Loucy (cell line): ENCODE results near the gene MAD1L1.
"Not testable (repeated sequence)": the region's sequence is repeated elsewhere in the genome, so short reads cannot be mapped to it uniquely, and the experiment has no call there.

Experiments used
- H2AFZ ChIP-seq: fragments of 200-600 bp; sonication (generic); 2 replicates; pipeline ENCODE4 v1.6.0; 2016; ENCODE audit warnings: antibody characterized with exemption, mild to moderate bottlenecking, low read length, moderate library complexity
- H3F3A ChIP-seq: fragments of 200-600 bp; 2 replicates; pipeline ENCODE4 v1.6.0; 2016; ENCODE audit warnings: antibody characterized with exemption, low read depth, mild to moderate bottlenecking
- H3K27me3 ChIP-seq: fragments of 200-600 bp; sonication (generic); 2 replicates; pipeline ENCODE4 v1.6.1; 2014; ENCODE audit warnings: low read length, mild to moderate bottlenecking; ENCODE audit not compliant: insufficient read depth, poor library complexity, severe bottlenecking
- H3K36me3 ChIP-seq: fragments of 200-600 bp; sonication (generic); 2 replicates; pipeline ENCODE4 v1.6.1; 2016; ENCODE audit warnings: low read length; ENCODE audit not compliant: insufficient read depth
- H3K4me1 ChIP-seq: fragments of 200-600 bp; sonication (generic); 2 replicates; pipeline ENCODE4 v1.5.1; 2014; ENCODE audit warnings: low read length, mild to moderate bottlenecking; ENCODE audit not compliant: insufficient read depth, poor library complexity, severe bottlenecking
- H3K4me2 ChIP-seq: fragments of 200-600 bp; sonication (generic); 2 replicates; pipeline ENCODE4 v1.6.0; 2014; ENCODE audit warnings: antibody characterized with exemption, low read length, low read depth, mild to moderate bottlenecking; ENCODE audit not compliant: poor library complexity, severe bottlenecking
- H3K4me3 ChIP-seq: fragments of 200-600 bp; sonication (generic); 2 replicates; pipeline ENCODE4 v1.5.1; 2014; ENCODE audit warnings: low read length, mild to moderate bottlenecking, mixed read lengths; ENCODE audit not compliant: poor library complexity, severe bottlenecking
- H3K79me2 ChIP-seq: fragments of 200-600 bp; sonication (generic); 2 replicates; pipeline ENCODE4 v1.6.1; 2014; ENCODE audit warnings: low read length; ENCODE audit not compliant: insufficient read depth
- H3K9ac ChIP-seq: fragments of 200-600 bp; sonication (generic); 2 replicates; pipeline ENCODE4 v1.6.0; 2014; ENCODE audit warnings: mild to moderate bottlenecking, low read depth, low read length, moderate library complexity; ENCODE audit not compliant: poor library complexity, severe bottlenecking
- H3K9me2 ChIP-seq: fragments of 200-600 bp; sonication (generic); replicated peaks from 2 replicates; pipeline ENCODE4 v1.6.1; 2016; ENCODE audit warnings: low read depth, low read length, mixed read lengths
- H3K9me3 ChIP-seq: fragments of 200-600 bp; sonication (generic); 2 replicates; pipeline ENCODE4 v1.6.1; 2014; ENCODE audit warnings: mild to moderate bottlenecking, antibody characterized with exemption, low read length, low read depth; ENCODE audit not compliant: insufficient read depth
- H4K20me1 ChIP-seq: fragments of 200-600 bp; sonication (generic); 2 replicates; pipeline ENCODE4 v1.6.0; 2014; ENCODE audit warnings: antibody characterized with exemption, low read length, mild to moderate bottlenecking; ENCODE audit not compliant: insufficient read depth, poor library complexity, severe bottlenecking
- EZH2phosphoT487 ChIP-seq: fragments of 200-600 bp; IDR thresholded peaks from 2 replicates; pipeline ENCODE4 v1.6.1; 2018; ENCODE audit warnings: antibody characterized with exemption, mild to moderate bottlenecking, moderate library complexity, borderline replicate concordance
- TF ChIP-seq, protein P1 (sequence below): fragments of 200-600 bp; sonication (generic); conservative IDR thresholded peaks from 2 replicates; pipeline ENCODE4 v1.5.1; 2014; ENCODE audit warnings: mild to moderate bottlenecking, antibody characterized with exemption, low read length

Gene MAD1L1

DNA sequence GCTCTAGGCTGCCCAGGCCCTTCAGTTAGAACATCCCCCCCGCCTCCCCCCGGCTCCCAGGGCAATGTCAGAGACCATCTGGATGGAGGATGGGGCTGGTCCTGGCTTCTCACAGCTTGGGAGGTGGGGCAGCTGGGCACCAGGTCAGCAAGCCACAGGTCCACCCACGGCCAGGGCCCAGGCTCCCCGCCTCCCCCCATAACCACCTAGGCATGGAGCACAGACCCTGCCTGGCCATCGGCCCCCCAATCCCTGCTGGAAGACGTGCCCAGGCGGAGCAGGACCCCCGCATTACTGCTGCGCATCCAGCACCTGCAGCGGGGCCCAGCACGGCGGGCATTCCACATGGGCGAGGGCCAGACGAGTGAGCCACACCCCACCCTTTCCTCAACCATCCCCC is 393.0 kb downstream of the MAD1L1 start:
- Histone ChIP-seq H4K20me1 (no peaks in the 10 kb centered on the region), H3K36me3 (peaks cover 19% of the 10 kb centered on the region; the same call in 1 of the 2 replicates)

DNA sequence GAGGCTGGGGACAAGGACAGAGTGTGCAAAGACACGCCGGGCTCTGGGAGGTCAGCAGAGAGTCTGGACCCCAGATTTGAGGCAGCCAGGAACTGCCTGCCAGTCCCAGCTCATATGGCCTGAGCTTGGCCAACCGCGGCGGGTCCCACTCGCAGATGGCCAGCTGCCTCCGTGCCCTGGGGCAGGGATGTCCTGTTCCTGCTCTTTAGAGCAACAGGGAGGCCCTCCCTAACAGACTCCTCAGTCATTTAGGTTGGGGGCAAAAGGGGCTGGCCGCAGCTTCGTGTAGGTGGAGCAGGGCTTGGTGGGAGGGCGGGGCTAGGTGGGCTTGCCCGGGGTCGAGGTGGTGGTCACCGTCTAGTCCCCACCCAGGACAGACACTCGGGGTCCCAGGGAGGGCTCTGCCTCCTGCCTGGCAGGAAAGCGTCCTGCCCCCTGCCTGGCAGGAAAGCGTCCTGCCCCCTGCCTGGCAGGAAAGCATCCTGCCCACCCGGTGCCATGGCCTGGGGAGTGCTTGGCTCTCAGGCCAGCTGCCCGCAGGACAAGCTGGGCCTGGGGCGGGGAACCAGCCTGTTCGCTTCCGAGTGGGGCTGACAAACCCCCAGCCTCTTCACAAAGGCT is 393.7 kb downstream of the MAD1L1 start:
- H3K36me3 ChIP-seq: peaks cover 15% of the 10 kb centered on the region; the same call in 1 of the 2 replicates
- H4K20me1 ChIP-seq, H3K4me2 ChIP-seq, H3K9me2 ChIP-seq, H3F3A ChIP-seq, H2AFZ ChIP-seq, H3K9ac ChIP-seq, H3K4me3 ChIP-seq, H3K79me2 ChIP-seq, H3K4me1 ChIP-seq, H3K9me3 ChIP-seq, H3K27me3 ChIP-seq: not testable (repeated sequence)

More for the DNA sequence above, 393.0 kb downstream of the MAD1L1 start:
- no peak for TF ChIP-seq EZH2phosphoT487
- TF ChIP-seq, protein P1, sequence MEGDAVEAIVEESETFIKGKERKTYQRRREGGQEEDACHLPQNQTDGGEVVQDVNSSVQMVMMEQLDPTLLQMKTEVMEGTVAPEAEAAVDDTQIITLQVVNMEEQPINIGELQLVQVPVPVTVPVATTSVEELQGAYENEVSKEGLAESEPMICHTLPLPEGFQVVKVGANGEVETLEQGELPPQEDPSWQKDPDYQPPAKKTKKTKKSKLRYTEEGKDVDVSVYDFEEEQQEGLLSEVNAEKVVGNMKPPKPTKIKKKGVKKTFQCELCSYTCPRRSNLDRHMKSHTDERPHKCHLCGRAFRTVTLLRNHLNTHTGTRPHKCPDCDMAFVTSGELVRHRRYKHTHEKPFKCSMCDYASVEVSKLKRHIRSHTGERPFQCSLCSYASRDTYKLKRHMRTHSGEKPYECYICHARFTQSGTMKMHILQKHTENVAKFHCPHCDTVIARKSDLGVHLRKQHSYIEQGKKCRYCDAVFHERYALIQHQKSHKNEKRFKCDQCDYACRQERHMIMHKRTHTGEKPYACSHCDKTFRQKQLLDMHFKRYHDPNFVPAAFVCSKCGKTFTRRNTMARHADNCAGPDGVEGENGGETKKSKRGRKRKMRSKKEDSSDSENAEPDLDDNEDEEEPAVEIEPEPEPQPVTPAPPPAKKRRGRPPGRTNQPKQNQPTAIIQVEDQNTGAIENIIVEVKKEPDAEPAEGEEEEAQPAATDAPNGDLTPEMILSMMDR: no peak
- Histone ChIP-seq H2AFZ (no peak overlapping the region), H3K9me3 (no peaks in the 10 kb centered on the region), H3K4me1 (no peaks in the 10 kb centered on the region), H3K27me3 (no peaks in the 10 kb centered on the region), H3K79me2 (0 out of 2 replicates have a peak, but pooled peaks cover 2% of the 10 kb centered on the region), H3F3A (no peaks in the 10 kb centered on the region), H3K9me2 (no peaks in the 10 kb centered on the region), H3K4me2 (no peak overlapping the region), H3K9ac (no peak overlapping the region), H3K4me3 (no peak overlapping the region)

DNA sequence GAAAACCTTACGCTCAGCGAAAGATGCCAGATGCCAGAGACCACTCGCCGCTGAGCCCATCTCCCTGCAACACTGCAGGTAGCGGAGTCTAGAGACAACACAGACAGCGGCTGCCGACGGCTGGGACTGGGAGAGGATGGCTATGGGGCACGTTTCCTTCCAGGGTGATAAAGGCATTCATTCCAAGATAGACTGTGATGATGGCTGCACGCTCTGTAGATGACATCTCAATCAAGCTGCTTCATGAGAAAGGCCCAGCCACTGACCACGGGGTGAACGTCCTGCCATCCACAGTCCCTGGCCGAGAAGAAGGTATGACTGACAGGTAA is 394.2 kb downstream of the MAD1L1 start:
- H3K9me3 ChIP-seq, H3K4me3 ChIP-seq, H3K4me1 ChIP-seq, H3K9ac ChIP-seq, H3K4me2 ChIP-seq, H3K27me3 ChIP-seq, H2AFZ ChIP-seq, H4K20me1 ChIP-seq, H3K9me2 ChIP-seq, H3F3A ChIP-seq, H3K79me2 ChIP-seq: not testable (repeated sequence)
- peaks cover 15% of the 10 kb centered on the region; the same call in 1 of the 2 replicates for H3K36me3 ChIP-seq

DNA sequence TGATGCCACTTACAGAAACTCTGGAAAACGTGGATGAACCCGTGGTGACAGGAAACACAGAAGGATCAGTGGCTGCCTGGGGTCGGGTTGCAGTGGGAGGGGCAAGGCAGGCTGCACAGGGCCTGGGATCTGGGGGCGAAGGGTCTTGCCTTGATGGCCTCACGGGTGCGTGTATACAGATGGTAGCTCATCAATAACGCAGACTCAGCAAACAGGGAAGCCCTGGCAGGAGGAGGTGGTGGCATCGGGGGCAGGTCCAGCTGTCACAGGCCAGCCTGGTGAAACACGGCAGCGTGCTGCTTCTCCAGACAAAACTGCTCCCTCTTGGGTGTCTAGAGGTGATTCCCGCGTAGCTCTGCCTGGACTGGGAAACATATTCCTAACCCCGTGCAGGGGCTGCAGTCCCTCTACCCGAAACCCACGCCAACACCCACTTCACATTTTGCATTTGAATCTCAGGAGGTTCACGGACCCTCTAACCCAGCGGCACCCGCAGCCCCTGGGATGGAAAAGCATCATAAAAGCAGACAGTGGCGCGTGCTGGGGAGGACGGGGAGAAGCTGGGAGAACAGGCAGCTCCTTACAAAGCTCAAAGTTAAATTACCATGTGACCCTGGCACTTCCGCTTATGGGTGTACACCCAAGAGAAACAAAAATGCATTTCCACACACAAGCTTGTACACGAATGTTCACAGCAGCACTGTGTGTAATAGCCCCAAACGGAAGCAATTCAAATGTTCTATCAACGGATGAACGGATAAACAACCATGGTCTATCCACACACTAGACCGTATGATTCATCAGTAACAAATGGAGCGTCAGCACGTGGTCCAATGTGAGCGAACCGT is 394.8 kb downstream of the MAD1L1 start:
- H2AFZ ChIP-seq, H4K20me1 ChIP-seq, H3K4me2 ChIP-seq: not testable (repeated sequence)

DNA sequence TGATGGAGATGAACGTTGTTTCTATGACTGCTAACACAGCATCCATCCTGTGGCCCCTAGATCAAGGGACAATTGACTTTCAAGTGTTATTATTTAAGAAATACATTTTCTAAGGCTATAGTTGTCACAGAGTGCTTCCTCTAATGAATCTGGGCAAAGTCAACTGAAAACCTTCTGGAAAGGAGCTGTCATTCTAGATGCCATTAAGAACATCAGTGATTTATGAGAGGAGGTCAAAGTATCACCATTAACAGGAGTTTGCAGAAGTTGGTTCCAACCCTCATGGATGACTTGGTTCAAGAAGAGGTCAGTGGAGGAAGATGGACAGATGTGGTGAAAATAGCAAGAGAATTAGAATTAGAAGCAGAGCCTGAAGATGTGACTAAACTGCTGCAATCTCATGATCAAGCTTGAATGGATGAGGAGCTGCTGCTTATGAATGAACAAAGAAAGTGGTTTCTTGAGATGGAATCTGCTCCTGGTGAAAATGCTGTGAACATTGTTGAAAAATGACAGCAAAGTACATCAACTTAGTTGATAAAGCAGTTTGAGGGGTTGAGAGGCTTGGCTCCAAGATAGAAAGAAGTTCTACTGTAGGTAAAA is 400.7 kb downstream of the MAD1L1 start:
- H3K9me3 ChIP-seq, H3K9me2 ChIP-seq, H3K9ac ChIP-seq, H2AFZ ChIP-seq, H3F3A ChIP-seq, H3K79me2 ChIP-seq, H4K20me1 ChIP-seq, H3K4me3 ChIP-seq, H3K4me2 ChIP-seq, H3K4me1 ChIP-seq, H3K27me3 ChIP-seq: not testable (repeated sequence)
- peaks cover 11% of the 10 kb centered on the region; the same call in 1 of the 2 replicates for H3K36me3 ChIP-seq

More for the DNA sequence above, 394.8 kb downstream of the MAD1L1 start:
- not testable (repeated sequence) for H3K9me3 ChIP-seq, H3K4me3 ChIP-seq, H3K79me2 ChIP-seq, H3F3A ChIP-seq, H3K36me3 ChIP-seq, H3K9me2 ChIP-seq, H3K4me1 ChIP-seq, H3K27me3 ChIP-seq, H3K9ac ChIP-seq

DNA sequence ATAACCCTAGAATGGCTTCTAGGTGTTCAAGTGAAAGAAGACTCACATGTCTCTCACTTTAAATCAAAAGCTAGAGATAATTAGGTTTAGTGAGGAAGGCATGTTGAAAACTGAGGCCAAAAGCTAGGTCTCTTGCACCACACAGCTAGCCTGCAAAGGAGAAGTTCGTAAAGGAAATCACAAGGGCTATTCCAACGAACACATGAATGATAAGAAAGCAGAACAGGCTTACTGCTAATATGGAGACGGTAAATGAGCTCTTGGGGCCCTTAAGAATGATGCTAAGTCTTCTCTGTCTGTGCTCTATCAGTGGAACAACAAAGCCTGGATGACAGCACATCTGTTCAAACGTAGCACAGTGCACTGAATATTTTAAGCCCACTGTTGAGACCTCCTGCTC is 401.3 kb downstream of the MAD1L1 start:
- H3K9me3 ChIP-seq, H3K27me3 ChIP-seq, H3K79me2 ChIP-seq, H3K9ac ChIP-seq, H3K4me1 ChIP-seq, H4K20me1 ChIP-seq, H3K4me3 ChIP-seq, H3K9me2 ChIP-seq, H2AFZ ChIP-seq, H3K4me2 ChIP-seq, H3F3A ChIP-seq: not testable (repeated sequence)
- peaks cover 11% of the 10 kb centered on the region; the same call in 1 of the 2 replicates for H3K36me3 ChIP-seq
